GM18511 (cell line): ENCODE measurements around the gene PRKAG1.
"Not testable (repeated sequence)": the region's sequence is repeated elsewhere in the genome, so short reads cannot be mapped to it uniquely, and the experiment has no call there.

Source experiments
- ATAC-seq: cut with Tn5 transposase; IDR thresholded peaks from one replicate; pipeline ENCODE4 v1.9.1; 2021; ENCODE audit warnings: mild to moderate bottlenecking, moderate library complexity; ENCODE audit not compliant: unreplicated experiment

PRKAG1 gene

GRCh38 chr12:49018261-49019119 is at the start of gene PRKAG1:
Gene PRKAG1, minus strand, starts transcription at chr12:49018776. Its CDS starts 36 bp downstream, at chr12:49018740.
- ATAC-seq = peak; percentile 86

GRCh38 chr12:49066120-49066519 is 47.5 kb upstream of the PRKAG1 start:
- ATAC-seq = no peak

- no peak for ATAC-seq
Observed at GRCh38 chr12:49064767-49065152, 46.2 kb upstream of the PRKAG1 start.

- not testable (repeated sequence) for ATAC-seq
Observed at GRCh38 chr12:49061916-49062315, 43.3 kb upstream of the PRKAG1 start.

- ATAC-seq = no peak
Observed at GRCh38 chr12:49061157-49061650, 42.6 kb upstream of the PRKAG1 start.

- peak; percentile 62 for ATAC-seq
Observed at GRCh38 chr12:49060237-49061156, 41.9 kb upstream of the PRKAG1 start, which contains the start of gene KMT2D. Gene KMT2D, minus strand, starts transcription at chr12:49060794. Its CDS starts 5,470 bp downstream, at chr12:49055324.

GRCh38 chr12:49059299-49060171 is 41.0 kb upstream of the PRKAG1 start:
- peak; percentile 1 for ATAC-seq

GRCh38 chr12:49059045-49059298 is 40.4 kb upstream of the PRKAG1 start:
- no peak for ATAC-seq

- no peak for ATAC-seq
Observed at GRCh38 chr12:49058366-49059044, 39.9 kb upstream of the PRKAG1 start.

- no peak for ATAC-seq
Observed at GRCh38 chr12:49057888-49058287, 39.3 kb upstream of the PRKAG1 start.

- peak; percentile 70 for ATAC-seq
Observed at GRCh38 chr12:49055978-49056754, 37.6 kb upstream of the PRKAG1 start.

- ATAC-seq = no peak
Observed at GRCh38 chr12:49055092-49055491, 36.5 kb upstream of the PRKAG1 start.

GRCh38 chr12:49054524-49054923 is 35.9 kb upstream of the PRKAG1 start:
- ATAC-seq = no peak

GRCh38 chr12:49054096-49054495 is 35.5 kb upstream of the PRKAG1 start:
- ATAC-seq = no peak

GRCh38 chr12:49052451-49053208 is 34.1 kb upstream of the PRKAG1 start:
- ATAC-seq = no peak

GRCh38 chr12:49051777-49052438 is 33.3 kb upstream of the PRKAG1 start:
- ATAC-seq = no peak

- no peak for ATAC-seq
Observed at GRCh38 chr12:49051373-49051764, 32.8 kb upstream of the PRKAG1 start.
